Cardiac muscle cell (in vitro differentiated cells and primary cell): ENCODE measurements around the gene KLHDC7A. TPM values are rescaled to one million over a fixed set of nuclear protein-coding genes. Genes with fewer than 3 reads are reported as not detected.

ENCODE experiments used
- DNase-seq, 2 donors: peaks; one replicate each; pipeline versions ENCODE4 v3.0.0 to v3.0.0-alpha.2; 2010 to 2017; ENCODE audit warnings: low read depth in 1 of 2, low spot score in 1 of 2
- H3K27ac ChIP-seq: fragments of 200-600 bp; sonication (generic); 2 replicates; pipeline ENCODE4 v1.5.1; 2016
- H3K27me3 ChIP-seq: fragments of 200-600 bp; sonication (generic); 2 replicates; pipeline ENCODE4 v1.6.0; 2016; ENCODE audit warnings: control low read depth
- H3K36me3 ChIP-seq: fragments of 200-600 bp; sonication (generic); 2 replicates; pipeline ENCODE4 v1.5.1; 2016; ENCODE audit warnings: control low read depth
- H3K4me1 ChIP-seq: fragments of 200-600 bp; sonication (generic); 2 replicates; pipeline ENCODE4 v1.8.1; 2017; ENCODE audit warnings: low read depth, mild to moderate bottlenecking, mixed run types
- H3K4me3 ChIP-seq: fragments of 200-600 bp; sonication (generic); 2 replicates; pipeline ENCODE4 v1.5.1; 2016; ENCODE audit warnings: mild to moderate bottlenecking
- H3K9me3 ChIP-seq: fragments of 200-600 bp; sonication (generic); 2 replicates; pipeline ENCODE4 v1.5.1; 2017; ENCODE audit warnings: low read depth, mild to moderate bottlenecking, control low read depth
- polyA plus RNA-seq: library from polyadenylated mRNA; unstranded; fragments of >200 nt; fragmentation: Nextera tagmentation; extraction: Ambion mirVana; gene quantifications from 2 replicates; pipeline ENCODE4 v1.2.1, GENCODE V29; 2016
- total RNA-seq: library from RNA; depleted of rRNA; stranded (reverse); fragments of >200 nt; gene quantifications from 2 replicates; pipeline ENCODE4 v1.2.3, GENCODE V29; 2016
- TF ChIP-seq, protein P1 (sequence below): IDR thresholded peaks from 2 replicates; pipeline ENCODE4 v1.5.1; 2012; ENCODE audit warnings: low read depth, mild to moderate bottlenecking, low read length

The KLHDC7A gene
- total and polyA plus RNA-seq, 2 experiments from 2014 or later = not detected

DNA sequence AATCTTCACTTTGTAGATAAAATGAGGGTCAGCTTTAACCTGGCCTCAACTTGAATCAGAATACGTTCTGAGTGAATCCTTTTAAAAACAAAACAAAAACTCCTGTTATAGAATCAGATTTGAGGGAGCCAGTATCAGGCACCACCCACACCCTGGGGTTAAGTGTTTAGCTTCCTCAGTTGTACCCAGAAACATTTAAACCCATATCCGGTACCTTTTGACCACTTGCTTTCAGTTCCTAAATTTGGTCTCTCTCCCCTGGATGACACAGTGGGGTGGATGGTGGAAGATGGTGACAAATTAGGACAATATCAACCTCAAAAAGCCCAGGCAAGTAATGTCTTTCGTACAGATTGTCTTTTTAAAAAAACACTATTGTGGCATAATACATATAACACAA is 10.4 kb downstream of the KLHDC7A start:
- no peaks in the 10 kb centered on the region for H3K27me3 ChIP-seq
- no peaks in the 10 kb centered on the region for H3K4me1 ChIP-seq
- H3K36me3 ChIP-seq = no peaks in the 10 kb centered on the region
- DNase-seq = no peak
- no peak overlapping the region for H3K4me3 ChIP-seq
- H3K27ac ChIP-seq = no peak overlapping the region
- no peaks in the 10 kb centered on the region for H3K9me3 ChIP-seq
- TF ChIP-seq, protein P1, sequence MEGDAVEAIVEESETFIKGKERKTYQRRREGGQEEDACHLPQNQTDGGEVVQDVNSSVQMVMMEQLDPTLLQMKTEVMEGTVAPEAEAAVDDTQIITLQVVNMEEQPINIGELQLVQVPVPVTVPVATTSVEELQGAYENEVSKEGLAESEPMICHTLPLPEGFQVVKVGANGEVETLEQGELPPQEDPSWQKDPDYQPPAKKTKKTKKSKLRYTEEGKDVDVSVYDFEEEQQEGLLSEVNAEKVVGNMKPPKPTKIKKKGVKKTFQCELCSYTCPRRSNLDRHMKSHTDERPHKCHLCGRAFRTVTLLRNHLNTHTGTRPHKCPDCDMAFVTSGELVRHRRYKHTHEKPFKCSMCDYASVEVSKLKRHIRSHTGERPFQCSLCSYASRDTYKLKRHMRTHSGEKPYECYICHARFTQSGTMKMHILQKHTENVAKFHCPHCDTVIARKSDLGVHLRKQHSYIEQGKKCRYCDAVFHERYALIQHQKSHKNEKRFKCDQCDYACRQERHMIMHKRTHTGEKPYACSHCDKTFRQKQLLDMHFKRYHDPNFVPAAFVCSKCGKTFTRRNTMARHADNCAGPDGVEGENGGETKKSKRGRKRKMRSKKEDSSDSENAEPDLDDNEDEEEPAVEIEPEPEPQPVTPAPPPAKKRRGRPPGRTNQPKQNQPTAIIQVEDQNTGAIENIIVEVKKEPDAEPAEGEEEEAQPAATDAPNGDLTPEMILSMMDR = no peak

DNA sequence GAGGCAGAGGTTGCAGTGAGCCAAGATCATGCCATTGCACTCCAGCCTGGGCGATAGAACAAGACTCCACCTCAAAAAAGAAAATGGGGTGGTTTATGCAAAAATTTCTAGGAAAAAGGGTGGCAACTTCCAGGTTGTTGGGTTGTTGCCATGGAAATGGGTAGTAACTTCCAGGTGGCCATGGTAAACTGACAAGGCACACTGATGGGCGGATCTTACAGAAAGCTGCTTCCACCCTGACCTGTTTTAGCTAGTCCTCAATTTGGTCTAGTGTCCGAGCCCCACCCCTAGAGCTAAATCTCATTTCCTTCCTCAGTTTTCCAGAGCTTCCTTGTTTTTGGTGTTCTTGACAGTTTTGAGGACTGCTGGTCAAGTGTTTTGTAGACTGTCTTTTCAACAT is 13.6 kb downstream of the KLHDC7A start:
- Histone ChIP-seq H3K27ac (no peak overlapping the region), H3K9me3 (no peaks in the 10 kb centered on the region), H3K36me3 (no peaks in the 10 kb centered on the region), H3K4me3 (no peak overlapping the region), H3K4me1 (no peaks in the 10 kb centered on the region), H3K27me3 (no peaks in the 10 kb centered on the region)
- TF ChIP-seq, protein P1 = no peak
- DNase-seq = no peak

DNA sequence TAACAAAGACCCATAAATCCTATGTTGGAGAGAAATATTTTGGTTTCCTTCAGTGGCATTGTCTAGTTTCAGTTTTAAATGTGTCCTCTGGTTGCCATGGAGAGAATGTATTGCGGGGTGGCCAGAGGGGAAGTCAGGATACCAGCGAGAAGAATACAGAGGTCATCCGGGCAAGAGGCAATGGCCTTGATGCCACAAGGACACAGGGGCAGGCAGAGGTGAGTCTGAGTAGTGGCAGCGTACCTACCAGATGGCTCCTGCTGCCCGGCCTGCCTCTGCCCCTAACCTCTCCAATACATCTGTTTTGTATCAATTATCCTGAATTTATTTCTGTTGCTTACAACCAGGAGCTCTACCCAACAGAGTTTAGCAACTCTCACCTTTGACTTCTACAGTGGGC is 14.9 kb downstream of the KLHDC7A start:
- no peaks in the 10 kb centered on the region for H3K9me3 ChIP-seq
- H3K27ac ChIP-seq = no peak overlapping the region
- no peak for DNase-seq
- TF ChIP-seq, protein P1 = no peak
- H3K27me3 ChIP-seq = no peaks in the 10 kb centered on the region
- no peak overlapping the region for H3K4me3 ChIP-seq
- no peaks in the 10 kb centered on the region for H3K4me1 ChIP-seq
- no peaks in the 10 kb centered on the region for H3K36me3 ChIP-seq

GRCh38 chr1:18496056-18496455 is 15.3 kb downstream of the KLHDC7A start:
- no peak for DNase-seq
- TF ChIP-seq, protein P1 = no peak
- no peak overlapping the region for H3K27ac ChIP-seq
- no peaks in the 10 kb centered on the region for H3K4me1 ChIP-seq
- no peaks in the 10 kb centered on the region for H3K36me3 ChIP-seq
- no peaks in the 10 kb centered on the region for H3K27me3 ChIP-seq
- no peak overlapping the region for H3K4me3 ChIP-seq
- no peaks in the 10 kb centered on the region for H3K9me3 ChIP-seq

DNA sequence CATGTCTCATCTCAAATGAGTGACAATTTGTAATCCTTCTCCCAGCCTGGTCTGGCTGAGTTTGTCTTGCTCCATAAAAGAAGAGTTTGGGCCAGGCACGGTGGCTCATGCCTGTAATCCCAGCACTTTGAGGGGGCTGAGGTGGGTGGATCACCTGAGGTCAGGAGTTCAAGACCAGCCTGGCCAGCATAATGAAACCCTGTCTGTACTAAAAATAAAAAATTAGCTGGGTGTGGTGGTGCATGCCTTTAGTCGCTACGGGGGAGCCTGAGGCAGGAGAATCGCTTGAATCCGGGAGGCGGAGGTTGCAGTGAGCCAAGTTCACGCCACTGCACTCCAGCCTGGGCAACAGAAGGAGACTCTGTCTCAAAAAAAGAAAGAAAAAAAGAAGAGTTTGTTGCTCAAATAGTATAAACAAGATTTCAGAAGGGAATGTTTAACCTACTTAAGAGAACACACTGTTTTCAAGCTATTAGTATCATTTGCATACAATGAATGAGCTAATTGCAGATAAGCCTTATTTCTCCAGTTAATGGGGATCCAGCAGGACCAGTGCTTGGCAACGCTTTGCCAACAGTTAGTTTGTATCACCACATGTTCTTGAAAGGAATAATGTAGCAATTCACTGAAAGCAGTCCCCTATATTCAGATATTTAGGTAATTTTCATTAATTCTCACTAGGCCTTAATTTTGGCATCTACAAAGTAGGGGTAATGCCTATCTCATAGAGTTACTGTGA is 15.9 kb downstream of the KLHDC7A start:
- no peaks in the 10 kb centered on the region for H3K9me3 ChIP-seq
- H3K4me1 ChIP-seq = no peaks in the 10 kb centered on the region
- DNase-seq = no peak
- no peak overlapping the region for H3K4me3 ChIP-seq
- no peaks in the 10 kb centered on the region for H3K36me3 ChIP-seq
- no peak overlapping the region for H3K27ac ChIP-seq
- TF ChIP-seq, protein P1 = no peak
- H3K27me3 ChIP-seq = no peaks in the 10 kb centered on the region
